Prostate gland (tissue), 2 donors: Measurements from ENCODE around the gene TRIM27. TPM values are rescaled to one million over a fixed set of nuclear protein-coding genes. Genes with fewer than 3 reads are reported as not detected.
"Not testable (repeated sequence)": the region's sequence is repeated elsewhere in the genome, so short reads cannot be mapped to it uniquely, and the experiment has no call there.

Source experiments
- DNase-seq: peaks from one replicate; pipeline ENCODE4 v3.0.0-alpha.2; 2019; ENCODE audit warnings: low spot score
- H3K27ac ChIP-seq, 2 donors: fragments of 200-600 bp; sonication (generic); 2 replicates each; pipeline ENCODE4 v1.5.1; 2017 to 2019
- H3K27me3 ChIP-seq: fragments of 200-600 bp; sonication (generic); replicated peaks from 2 replicates; pipeline ENCODE4 v1.5.1; 2019; ENCODE audit not compliant: insufficient read depth
- H3K36me3 ChIP-seq, 2 donors: fragments of 200-600 bp; sonication (generic); 1 replicate in 1 of 2; 2 replicates in 1 of 2; pipeline versions ENCODE4 v1.5.1 to v1.8.1; 2017 to 2019
- H3K4me1 ChIP-seq: fragments of 200-600 bp; sonication (generic); replicated peaks from 2 replicates; pipeline ENCODE4 v1.5.1; 2019
- H3K4me3 ChIP-seq, 2 donors: fragments of 200-600 bp; sonication (generic); 2 replicates each; pipeline ENCODE4 v1.5.1; 2017 to 2019
- H3K9me3 ChIP-seq: fragments of 200-600 bp; sonication (generic); 2 replicates; pipeline ENCODE4 v1.5.1; 2017
- POLR2A ChIP-seq: fragments of 450-650 bp; IDR thresholded peaks from one replicate; pipeline ENCODE4 v1.6.1; 2016; ENCODE audit warnings: antibody characterized with exemption, mild to moderate bottlenecking
- POLR2AphosphoS5 ChIP-seq: sonication (generic); formaldehyde crosslinking; IDR thresholded peaks from one replicate; pipeline ENCODE4 v1.6.1; 2017; ENCODE audit warnings: antibody characterized with exemption
- WGBS: methylation state at CpG from one replicate; pipeline ENCODE4 v1.1.5; 2018; 5-methylcytosine and 5-hydroxymethylcytosine counted together
- intact Hi-C: fragments of 100-400 bp; cut with DNase I; formaldehyde crosslinking; loops from one replicate; pipeline ENCODE4 v1.14.2; 2022
- total RNA-seq, 2 donors: library from RNA; depleted of rRNA; stranded (reverse); fragments of >200 nt; gene quantifications; one replicate each; pipeline ENCODE4 v1.1.0, GENCODE V29; 2016
- TF ChIP-seq, protein P1 (sequence below), 4 experiments: fragments of 200-600 bp in 2 of 4; fragments of 450-650 bp in 2 of 4; sonication (generic) in 2 of 4; IDR thresholded peaks; 1 replicate in 3 of 4; 2 replicates in 1 of 4; pipeline ENCODE4 v1.5.1; 2016 to 2019; ENCODE audit warnings: antibody characterized with exemption in 4 of 4, mild to moderate bottlenecking in 2 of 4, moderate library complexity in 2 of 4

The TRIM27 gene
- total RNA-seq, 2 donors from 2014 or later = 79.2 to 85.7 TPM

DNA sequence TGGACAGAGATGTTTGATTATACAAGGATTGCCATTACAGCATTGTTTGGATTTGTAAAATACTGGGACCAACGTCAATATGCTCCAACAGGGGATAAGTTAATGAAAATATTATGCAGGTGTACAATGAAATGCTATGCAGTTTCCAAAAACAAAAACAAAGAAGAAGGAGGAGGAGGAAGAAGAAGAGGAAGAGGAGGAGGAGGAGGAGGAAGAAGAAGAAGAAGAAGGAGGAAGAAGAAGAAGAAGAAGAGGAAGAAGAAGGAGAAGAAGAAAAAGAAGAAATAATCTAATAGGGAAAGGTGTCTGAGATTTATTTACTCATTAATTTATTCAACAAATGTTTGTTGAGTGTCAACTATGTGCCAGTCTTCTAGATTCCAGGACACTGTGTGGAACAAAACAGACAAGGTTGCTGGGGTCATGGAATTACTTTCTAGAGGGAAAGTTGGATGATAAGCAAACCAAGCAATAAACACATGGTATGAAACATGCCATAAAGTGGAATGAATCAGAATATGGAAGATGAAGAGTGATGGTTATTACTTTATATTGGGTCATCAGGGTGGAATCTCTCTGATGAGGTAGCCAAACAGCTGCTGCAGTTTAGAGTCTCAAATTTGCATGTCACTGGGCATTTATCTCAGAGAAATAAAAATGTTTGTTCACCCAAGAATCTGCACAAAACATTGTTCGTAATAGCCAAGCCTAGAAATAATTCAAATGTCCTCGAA lies 6.3 kb upstream of the TRIM27 start:
- H3K4me3 ChIP-seq = no peak overlapping the region
- intact Hi-C loops = no loop called here
- H3K9me3 ChIP-seq = no peaks in the 10 kb centered on the region
- H3K27ac ChIP-seq = no peak overlapping the region
- no peak for DNase-seq
- WGBS = 81% methylated on average over 3 of the region's 3 CpGs
- no peaks in the 10 kb centered on the region for H3K27me3 ChIP-seq
- no peaks in the 10 kb centered on the region for H3K36me3 ChIP-seq
- no peaks in the 10 kb centered on the region for H3K4me1 ChIP-seq
- TF ChIP-seq, protein P1, sequence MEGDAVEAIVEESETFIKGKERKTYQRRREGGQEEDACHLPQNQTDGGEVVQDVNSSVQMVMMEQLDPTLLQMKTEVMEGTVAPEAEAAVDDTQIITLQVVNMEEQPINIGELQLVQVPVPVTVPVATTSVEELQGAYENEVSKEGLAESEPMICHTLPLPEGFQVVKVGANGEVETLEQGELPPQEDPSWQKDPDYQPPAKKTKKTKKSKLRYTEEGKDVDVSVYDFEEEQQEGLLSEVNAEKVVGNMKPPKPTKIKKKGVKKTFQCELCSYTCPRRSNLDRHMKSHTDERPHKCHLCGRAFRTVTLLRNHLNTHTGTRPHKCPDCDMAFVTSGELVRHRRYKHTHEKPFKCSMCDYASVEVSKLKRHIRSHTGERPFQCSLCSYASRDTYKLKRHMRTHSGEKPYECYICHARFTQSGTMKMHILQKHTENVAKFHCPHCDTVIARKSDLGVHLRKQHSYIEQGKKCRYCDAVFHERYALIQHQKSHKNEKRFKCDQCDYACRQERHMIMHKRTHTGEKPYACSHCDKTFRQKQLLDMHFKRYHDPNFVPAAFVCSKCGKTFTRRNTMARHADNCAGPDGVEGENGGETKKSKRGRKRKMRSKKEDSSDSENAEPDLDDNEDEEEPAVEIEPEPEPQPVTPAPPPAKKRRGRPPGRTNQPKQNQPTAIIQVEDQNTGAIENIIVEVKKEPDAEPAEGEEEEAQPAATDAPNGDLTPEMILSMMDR (IDR thresholded peaks at IDR 0.05) = no peak
- TF ChIP-seq POLR2A = no peak
- TF ChIP-seq POLR2AphosphoS5 = no peak

DNA sequence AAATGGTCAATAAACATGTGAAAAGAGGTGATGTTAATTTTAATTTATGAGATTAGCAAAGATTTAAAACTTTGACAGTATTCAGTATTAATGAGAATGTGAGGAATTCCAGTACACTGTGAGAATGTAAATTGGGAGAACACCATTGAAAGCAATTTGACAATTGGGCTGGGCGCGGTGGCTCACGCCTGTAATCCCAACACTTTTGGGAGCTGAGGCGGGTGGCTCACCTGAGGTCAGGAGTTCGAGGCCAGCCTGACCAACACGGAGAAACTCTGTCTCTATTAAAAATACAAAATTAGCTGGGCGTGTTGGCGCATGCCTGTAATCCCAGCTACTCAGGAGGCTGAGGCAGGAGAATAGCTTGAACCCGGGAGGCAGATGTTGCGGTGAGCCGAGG lies 5.6 kb upstream of the TRIM27 start:
- H3K27me3 ChIP-seq, H3K4me1 ChIP-seq, intact Hi-C loops, H3K36me3 ChIP-seq, DNase-seq, H3K27ac ChIP-seq, H3K9me3 ChIP-seq, H3K4me3 ChIP-seq: not testable (repeated sequence)
- WGBS = 79% methylated on average over 11 of the region's 11 CpGs

DNA sequence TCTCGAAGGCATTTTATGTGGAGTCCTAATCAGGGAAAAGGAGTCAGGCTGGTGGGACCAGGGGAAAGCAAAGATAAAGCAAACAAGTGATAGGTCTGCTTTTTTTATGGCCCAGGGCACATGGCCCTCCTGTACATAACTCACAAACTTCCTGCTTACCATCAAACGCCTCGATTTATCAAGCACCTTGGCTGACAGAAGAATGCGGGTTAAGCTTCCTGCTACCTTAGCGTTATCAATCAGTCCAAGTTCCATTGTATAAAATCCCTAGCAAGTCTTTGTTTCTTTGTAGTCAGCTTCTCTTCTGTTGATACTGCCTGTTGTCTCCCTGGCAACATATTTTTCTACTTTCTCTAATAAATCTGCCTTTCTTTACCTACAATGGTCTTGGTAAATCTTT lies 4.1 kb upstream of the TRIM27 start:
- H3K9me3 ChIP-seq = no peaks in the 10 kb centered on the region
- TF ChIP-seq POLR2AphosphoS5 (no peak), POLR2A (no peak)
- TF ChIP-seq, protein P1 (IDR thresholded peaks at IDR 0.05) = no peak
- no peaks in the 10 kb centered on the region for H3K27me3 ChIP-seq
- H3K4me3 ChIP-seq = no peak overlapping the region
- intact Hi-C loops = no loop called here
- WGBS = 66% methylated on average over 5 of the region's 5 CpGs
- H3K27ac ChIP-seq = no peak overlapping the region
- no peak for DNase-seq
- H3K4me1 ChIP-seq = no peaks in the 10 kb centered on the region
- H3K36me3 ChIP-seq = no peaks in the 10 kb centered on the region

DNA sequence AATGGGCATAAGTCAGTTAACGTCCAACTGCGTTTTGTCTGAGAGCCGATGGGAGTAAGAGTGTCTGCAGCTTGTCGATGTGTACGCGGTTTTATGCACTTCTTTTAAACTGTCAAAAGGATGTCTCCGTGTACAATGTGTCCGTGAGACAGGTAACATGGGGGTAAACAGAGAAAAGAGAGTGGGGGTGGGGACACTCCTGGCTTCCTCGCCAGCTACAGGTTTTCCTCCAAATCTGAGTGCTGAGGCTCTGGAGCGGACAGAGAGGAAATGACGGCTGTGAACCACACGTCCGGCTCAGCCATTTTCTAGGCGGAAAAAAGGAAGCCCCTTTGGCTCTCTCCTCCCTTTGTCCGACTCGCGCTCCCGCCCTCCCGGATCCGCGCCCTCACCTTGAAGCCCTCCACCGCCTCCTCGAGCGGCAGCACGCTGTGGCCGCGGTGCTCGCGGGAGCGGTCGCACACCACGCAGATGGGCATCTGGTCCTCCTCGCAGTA lies 916 bp downstream of the TRIM27 start:
- H3K9me3 ChIP-seq = no peaks in the 10 kb centered on the region
- TF ChIP-seq, protein P1 (IDR thresholded peaks at IDR 0.05) = no peak
- TF ChIP-seq POLR2AphosphoS5 (no peak), POLR2A (no peak)
- H3K36me3 ChIP-seq = peaks cover 0 to 5% of the 10 kb centered on the region in 2 donors
- DNase-seq = peak; percentile 29
- no peaks in the 10 kb centered on the region for H3K27me3 ChIP-seq
- H3K4me1 ChIP-seq = no peaks in the 10 kb centered on the region
- WGBS = 0% methylated on average over 32 of the region's 33 CpGs
- H3K4me3 ChIP-seq = peak overlapping the region; percentile 56 to 80
- intact Hi-C loops = loop anchor here (1.0 to 2.0 kb wide), 2 partner anchors 18 to 26 kb away; no protein-coding TSS in a partner anchor
- H3K27ac ChIP-seq = peak overlapping the region; percentile 93

DNA sequence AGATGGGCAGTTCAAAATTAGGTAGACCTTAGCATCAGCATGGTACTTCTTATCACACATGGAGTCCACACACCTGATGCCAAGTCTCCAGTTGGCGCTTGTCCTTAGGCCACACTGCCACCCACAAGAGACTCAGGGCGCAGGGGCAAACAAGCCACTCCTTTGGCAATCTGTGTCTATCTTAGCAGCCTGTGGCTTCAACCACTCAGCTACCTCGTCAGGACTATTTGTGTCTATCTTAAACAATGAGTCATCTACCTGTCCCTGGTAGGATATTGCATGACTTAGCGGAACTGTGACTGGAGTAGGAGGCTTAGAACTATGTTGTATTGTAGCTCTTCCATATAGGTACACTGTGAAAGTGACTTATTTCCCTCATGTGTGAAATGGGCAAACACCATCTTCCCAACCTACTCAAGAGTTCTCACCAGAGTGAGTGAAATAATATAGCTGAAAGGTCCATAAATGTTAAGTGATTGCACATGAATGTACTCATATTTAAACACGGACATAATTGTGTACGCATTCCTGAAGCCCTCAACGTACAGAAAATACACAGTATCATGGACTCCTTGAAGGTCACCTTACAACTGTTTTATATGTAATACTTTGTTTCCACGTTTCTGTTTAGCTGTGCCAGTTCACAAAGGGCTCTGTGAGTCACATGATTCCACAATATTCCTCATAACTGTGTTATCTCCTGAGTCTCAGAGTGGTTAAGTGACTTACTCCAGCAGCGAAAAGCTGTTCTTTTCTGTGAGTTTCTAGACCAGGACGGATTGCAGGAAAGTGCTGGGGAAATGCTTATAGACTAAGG lies 1.6 kb downstream of the TRIM27 start:
- DNase-seq = no peak
- H3K36me3 ChIP-seq = peaks cover 0 to 5% of the 10 kb centered on the region in 2 donors
- H3K4me3 ChIP-seq = peak overlapping the region; percentile 56 to 80
- intact Hi-C loops = loop anchor here (2.0 kb wide), 1 partner anchor 19 kb away; no protein-coding TSS in a partner anchor
- peak overlapping the region; percentile 93 for H3K27ac ChIP-seq
- TF ChIP-seq, protein P1 (IDR thresholded peaks at IDR 0.05) = no peak
- TF ChIP-seq POLR2A = no peak
- no peak for TF ChIP-seq POLR2AphosphoS5
- WGBS = 35% methylated on average over 10 of the region's 10 CpGs
- no peaks in the 10 kb centered on the region for H3K9me3 ChIP-seq
- no peaks in the 10 kb centered on the region for H3K27me3 ChIP-seq
- H3K4me1 ChIP-seq = no peaks in the 10 kb centered on the region
